ENCODE measurements around the gene SUSD2.
A peak's percentile ranks its signal among the peaks of the same experiment; 100 is the strongest.

Gene SUSD2

GRCh38 chr22:24188705-24189248 lies 7.5 kb downstream of the SUSD2 start:
- Histone ChIP-seq H3K27ac (ENCODE audit: low read depth, low read length, poor library complexity, severe bottlenecking) (no peak overlapping the region), H3K4me1 (ENCODE audit: insufficient read depth, low read length, severe bottlenecking) (no peaks in the 10 kb centered on the region)

GRCh38 chr22:24189249-24190158 lies 8.2 kb downstream of the SUSD2 start:
- no peaks in the 10 kb centered on the region for H3K9me3 ChIP-seq (ENCODE audit: low read length)
- TF ChIP-seq CTCF (IDR thresholded peaks at IDR 0.05; ENCODE audit: low read length) (peak; percentile 72), EZH2 (IDR thresholded peaks at IDR 0.05; ENCODE audit: borderline replicate concordance, low read length) (no peak)
- H3K79me2 ChIP-seq (ENCODE audit: insufficient read depth, low read length) = no peaks in the 10 kb centered on the region
- no peak overlapping the region for H3K27ac ChIP-seq (ENCODE audit: low read depth, low read length, poor library complexity, severe bottlenecking)
- no peak overlapping the region for H2AFZ ChIP-seq (ENCODE audit: low read length)
- no peaks in the 10 kb centered on the region for H3K4me1 ChIP-seq (ENCODE audit: insufficient read depth, low read length, severe bottlenecking)
- H3K9ac ChIP-seq (ENCODE audit: low read length) = no peak overlapping the region
- no peaks in the 10 kb centered on the region for H4K20me1 ChIP-seq (ENCODE audit: insufficient read depth, low read length)
- no peaks in the 10 kb centered on the region for H3K9me2 ChIP-seq (ENCODE audit: low read depth, low read length)
- H3K4me2 ChIP-seq (ENCODE audit: low read length) = no peak overlapping the region
- no peak overlapping the region for H3K4me3 ChIP-seq (ENCODE audit: low read depth, low read length, poor library complexity, severe bottlenecking)
- H3K36me3 ChIP-seq (ENCODE audit: insufficient read depth, low read length) = no peaks in the 10 kb centered on the region
- no peaks in the 10 kb centered on the region; the same call in 1 of the 2 replicates for H3K27me3 ChIP-seq (ENCODE audit: insufficient read depth, low read length)
- H3F3A ChIP-seq (ENCODE audit: insufficient read depth, low read length) = no peaks in the 10 kb centered on the region

More at GRCh38 chr22:24188705-24189248, 7.5 kb downstream of the SUSD2 start:
- H3K27me3 ChIP-seq (ENCODE audit: insufficient read depth, low read length) = no peaks in the 10 kb centered on the region; the same call in 1 of the 2 replicates
- no peak overlapping the region for H2AFZ ChIP-seq (ENCODE audit: low read length)
- H3K9me3 ChIP-seq (ENCODE audit: low read length) = no peaks in the 10 kb centered on the region
- no peaks in the 10 kb centered on the region for H3K9me2 ChIP-seq (ENCODE audit: low read depth, low read length)
- no peaks in the 10 kb centered on the region for H3K36me3 ChIP-seq (ENCODE audit: insufficient read depth, low read length)
- no peak overlapping the region for H3K4me3 ChIP-seq (ENCODE audit: low read depth, low read length, poor library complexity, severe bottlenecking)
- no peaks in the 10 kb centered on the region for H4K20me1 ChIP-seq (ENCODE audit: insufficient read depth, low read length)
- H3F3A ChIP-seq (ENCODE audit: insufficient read depth, low read length) = no peaks in the 10 kb centered on the region
- H3K4me2 ChIP-seq (ENCODE audit: low read length) = no peak overlapping the region
- H3K79me2 ChIP-seq (ENCODE audit: insufficient read depth, low read length) = no peaks in the 10 kb centered on the region
- TF ChIP-seq CTCF (IDR thresholded peaks at IDR 0.05; ENCODE audit: low read length) (no peak), EZH2 (IDR thresholded peaks at IDR 0.05; ENCODE audit: borderline replicate concordance, low read length) (no peak)
- no peak overlapping the region for H3K9ac ChIP-seq (ENCODE audit: low read length)

GRCh38 chr22:24190159-24190540 lies 8.9 kb downstream of the SUSD2 start:
- TF ChIP-seq CTCF (IDR thresholded peaks at IDR 0.05; ENCODE audit: low read length) (no peak), EZH2 (IDR thresholded peaks at IDR 0.05; ENCODE audit: borderline replicate concordance, low read length) (no peak)
- no peaks in the 10 kb centered on the region for H4K20me1 ChIP-seq (ENCODE audit: insufficient read depth, low read length)
- H3K79me2 ChIP-seq (ENCODE audit: insufficient read depth, low read length) = no peaks in the 10 kb centered on the region
- no peak overlapping the region for H3K27ac ChIP-seq (ENCODE audit: low read depth, low read length, poor library complexity, severe bottlenecking)
- no peaks in the 10 kb centered on the region; the same call in 1 of the 2 replicates for H3K27me3 ChIP-seq (ENCODE audit: insufficient read depth, low read length)
- no peaks in the 10 kb centered on the region for H3K36me3 ChIP-seq (ENCODE audit: insufficient read depth, low read length)
- no peak overlapping the region for H3K4me2 ChIP-seq (ENCODE audit: low read length)
- H3K4me1 ChIP-seq (ENCODE audit: insufficient read depth, low read length, severe bottlenecking) = no peaks in the 10 kb centered on the region
- no peaks in the 10 kb centered on the region for H3K9me3 ChIP-seq (ENCODE audit: low read length)
- no peaks in the 10 kb centered on the region for H3K9me2 ChIP-seq (ENCODE audit: low read depth, low read length)
- no peak overlapping the region for H2AFZ ChIP-seq (ENCODE audit: low read length)
- no peak overlapping the region for H3K9ac ChIP-seq (ENCODE audit: low read length)
- no peaks in the 10 kb centered on the region for H3F3A ChIP-seq (ENCODE audit: insufficient read depth, low read length)
- no peak overlapping the region for H3K4me3 ChIP-seq (ENCODE audit: low read depth, low read length, poor library complexity, severe bottlenecking)
